DOHH2 (cell line): ENCODE data around the gene UMODL1.

ENCODE experiments used
- H3F3A ChIP-seq: fragments of 200-600 bp; sonication (generic), shearing (Covaris generic); 2 replicates; pipeline ENCODE4 v1.6.0; 2016; ENCODE audit warnings: antibody characterized with exemption, mild to moderate bottlenecking; ENCODE audit not compliant: control insufficient read depth, insufficient read depth
- H3K27ac ChIP-seq: fragments of 200-600 bp; sonication (generic); 2 replicates; pipeline ENCODE4 v1.5.1; 2014; ENCODE audit warnings: low read depth, mild to moderate bottlenecking, low read length, moderate library complexity
- H3K27me3 ChIP-seq: fragments of 200-600 bp; sonication (generic); 2 replicates; pipeline ENCODE4 v1.6.1; 2014; ENCODE audit warnings: mild to moderate bottlenecking, low read length, mixed read lengths; ENCODE audit not compliant: control insufficient read depth
- H3K36me3 ChIP-seq: fragments of 200-600 bp; sonication (generic); 2 replicates; pipeline ENCODE4 v1.6.1; 2014; ENCODE audit warnings: mild to moderate bottlenecking, low read length, moderate library complexity, mixed read lengths; ENCODE audit not compliant: control insufficient read depth
- H3K4me1 ChIP-seq: fragments of 200-600 bp; sonication (generic); 2 replicates; pipeline ENCODE4 v1.6.1; 2014; ENCODE audit warnings: mild to moderate bottlenecking, low read length, mixed read lengths; ENCODE audit not compliant: control insufficient read depth
- H3K4me2 ChIP-seq: fragments of 200-600 bp; sonication (generic); 2 replicates; pipeline ENCODE4 v1.6.0; 2014; ENCODE audit warnings: mild to moderate bottlenecking, low read length, moderate library complexity
- H3K4me3 ChIP-seq: fragments of 200-600 bp; sonication (generic); 2 replicates; pipeline ENCODE4 v1.5.1; 2014; ENCODE audit warnings: mild to moderate bottlenecking, low read length, mixed read lengths
- H3K79me2 ChIP-seq: fragments of 200-600 bp; sonication (generic); 2 replicates; pipeline ENCODE4 v1.6.1; 2014; ENCODE audit warnings: mild to moderate bottlenecking, low read length, mixed read lengths; ENCODE audit not compliant: control insufficient read depth
- H3K9me2 ChIP-seq: fragments of 200-600 bp; sonication (generic); replicated peaks from 2 replicates; pipeline ENCODE4 v1.6.1; 2014; ENCODE audit warnings: mild to moderate bottlenecking, low read length, mixed read lengths; ENCODE audit not compliant: control insufficient read depth
- H3K9me3 ChIP-seq: fragments of 200-600 bp; sonication (generic); 2 replicates; pipeline ENCODE4 v1.6.1; 2014; ENCODE audit warnings: antibody characterized with exemption, low read length, mixed read lengths; ENCODE audit not compliant: control insufficient read depth, insufficient read depth
- H4K20me1 ChIP-seq: fragments of 200-600 bp; sonication (generic); 2 replicates; pipeline ENCODE4 v1.6.0; 2014; ENCODE audit warnings: low read depth, mild to moderate bottlenecking, antibody characterized with exemption, low read length, moderate library complexity; ENCODE audit not compliant: control insufficient read depth, insufficient read depth
- EZH2phosphoT487 ChIP-seq: fragments of 200-600 bp; sonication (generic); IDR thresholded peaks from 2 replicates; pipeline ENCODE4 v1.6.1; 2017; ENCODE audit warnings: borderline replicate concordance, mild to moderate bottlenecking, antibody characterized with exemption, low read length, moderate library complexity, mixed read lengths
- TF ChIP-seq, protein P1 (sequence below): fragments of 200-600 bp; sonication (generic); IDR thresholded peaks from one replicate; pipeline ENCODE4 v1.5.1; 2014; ENCODE audit warnings: antibody characterized with exemption, mild to moderate bottlenecking, low read depth, low read length; ENCODE audit not compliant: poor library complexity, severe bottlenecking

Gene UMODL1

GRCh38 chr21:42164064-42164789, 93.1 kb downstream of the UMODL1 start:
- Histone ChIP-seq H3K4me3 (no peak overlapping the region), H3K79me2 (no peaks in the 10 kb centered on the region)

DNA sequence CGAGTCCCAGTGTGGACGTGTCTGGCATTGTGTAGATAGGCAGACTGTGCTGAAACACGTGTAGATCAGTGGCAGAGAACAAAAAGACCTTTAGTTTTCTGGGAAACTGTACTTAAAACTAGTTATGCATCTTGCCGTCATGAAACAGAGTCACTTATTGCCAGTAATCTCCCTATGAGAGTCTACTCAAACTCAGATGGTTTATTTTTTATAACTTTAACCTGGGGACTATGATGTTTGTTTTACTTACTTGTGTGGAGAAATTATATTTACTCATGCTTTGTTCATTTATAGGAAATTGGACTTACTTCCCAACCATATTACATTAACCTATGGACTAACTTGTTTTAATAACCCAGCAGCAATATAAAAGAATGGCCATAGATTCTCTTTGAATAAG, 93.7 kb downstream of the UMODL1 start:
- H3K27me3 ChIP-seq = no peaks in the 10 kb centered on the region
- no peaks in the 10 kb centered on the region for H3K36me3 ChIP-seq
- no peak overlapping the region for H3K4me3 ChIP-seq
- no peaks in the 10 kb centered on the region for H4K20me1 ChIP-seq
- no peaks in the 10 kb centered on the region for H3K79me2 ChIP-seq
- H3K4me1 ChIP-seq = peaks cover 9% of the 10 kb centered on the region
- no peaks in the 10 kb centered on the region for H3K9me3 ChIP-seq
- H3F3A ChIP-seq = no peaks in the 10 kb centered on the region
- H3K9me2 ChIP-seq = no peaks in the 10 kb centered on the region
- no peak overlapping the region for H3K4me2 ChIP-seq
- no peak overlapping the region for H3K27ac ChIP-seq
- TF ChIP-seq EZH2phosphoT487 = no peak
- TF ChIP-seq, protein P1, sequence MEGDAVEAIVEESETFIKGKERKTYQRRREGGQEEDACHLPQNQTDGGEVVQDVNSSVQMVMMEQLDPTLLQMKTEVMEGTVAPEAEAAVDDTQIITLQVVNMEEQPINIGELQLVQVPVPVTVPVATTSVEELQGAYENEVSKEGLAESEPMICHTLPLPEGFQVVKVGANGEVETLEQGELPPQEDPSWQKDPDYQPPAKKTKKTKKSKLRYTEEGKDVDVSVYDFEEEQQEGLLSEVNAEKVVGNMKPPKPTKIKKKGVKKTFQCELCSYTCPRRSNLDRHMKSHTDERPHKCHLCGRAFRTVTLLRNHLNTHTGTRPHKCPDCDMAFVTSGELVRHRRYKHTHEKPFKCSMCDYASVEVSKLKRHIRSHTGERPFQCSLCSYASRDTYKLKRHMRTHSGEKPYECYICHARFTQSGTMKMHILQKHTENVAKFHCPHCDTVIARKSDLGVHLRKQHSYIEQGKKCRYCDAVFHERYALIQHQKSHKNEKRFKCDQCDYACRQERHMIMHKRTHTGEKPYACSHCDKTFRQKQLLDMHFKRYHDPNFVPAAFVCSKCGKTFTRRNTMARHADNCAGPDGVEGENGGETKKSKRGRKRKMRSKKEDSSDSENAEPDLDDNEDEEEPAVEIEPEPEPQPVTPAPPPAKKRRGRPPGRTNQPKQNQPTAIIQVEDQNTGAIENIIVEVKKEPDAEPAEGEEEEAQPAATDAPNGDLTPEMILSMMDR = no peak

More at GRCh38 chr21:42164064-42164789, 93.1 kb downstream of the UMODL1 start:
- Histone ChIP-seq H3K9me2 (no peaks in the 10 kb centered on the region), H4K20me1 (no peaks in the 10 kb centered on the region), H3F3A (no peaks in the 10 kb centered on the region), H3K27me3 (no peaks in the 10 kb centered on the region; the same call in 1 of the 2 replicates), H3K4me2 (no peak overlapping the region), H3K27ac (no peak overlapping the region), H3K36me3 (no peaks in the 10 kb centered on the region), H3K4me1 (peaks cover 8% of the 10 kb centered on the region), H3K9me3 (no peaks in the 10 kb centered on the region)
- TF ChIP-seq, protein P1 = peak; percentile 88
- no peak for TF ChIP-seq EZH2phosphoT487

- TF ChIP-seq, protein P1 = no peak
- no peak for TF ChIP-seq EZH2phosphoT487
- Histone ChIP-seq H3K27ac (no peak overlapping the region), H3K4me1 (peaks cover 20% of the 10 kb centered on the region), H3K36me3 (no peaks in the 10 kb centered on the region), H3K4me2 (no peak overlapping the region), H3K9me2 (no peaks in the 10 kb centered on the region), H3K9me3 (no peaks in the 10 kb centered on the region), H3K4me3 (no peak overlapping the region), H3K79me2 (no peaks in the 10 kb centered on the region), H4K20me1 (no peaks in the 10 kb centered on the region), H3F3A (no peaks in the 10 kb centered on the region), H3K27me3 (no peaks in the 10 kb centered on the region)
Observed at GRCh38 chr21:42165901-42166300, 94.8 kb downstream of the UMODL1 start.
